H1 (cell line): ENCODE data around the gene SNRNP40. TPM values are rescaled to one million over a fixed set of nuclear protein-coding genes. Genes with fewer than 3 reads are reported as not detected.

ENCODE experiments used
- CTCF ChIA-PET: fragments of 300-600 bp; sonication (Branson Sonifier 250); formaldehyde crosslinking; loops from one replicate; lab custom pipeline; 2021; ENCODE audit not compliant: partially characterized antibody; lab: Charles Lee
- POLR2A ChIA-PET: fragments of 300-600 bp; sonication (Branson Sonifier 250); formaldehyde crosslinking; loops from one replicate; lab custom pipeline; 2021; ENCODE audit warnings: inconsistent platforms; ENCODE audit not compliant: partially characterized antibody; lab: Charles Lee
- DNase-seq, 2 experiments: peaks; one replicate each; pipeline versions ENCODE4 v3.0.0 to v3.0.0-alpha.2; 2010 to 2022; ENCODE audit warnings: low spot score in 2 of 2, low read depth in 1 of 2, mixed read lengths in 1 of 2
- FAIRE-seq: peaks from 2 replicates; lab custom pipeline; 2011; peaks lifted over from hg19 to GRCh38; lab: Jason Lieb, UNC
- H2AFZ ChIP-seq: 2 replicates; pipeline ENCODE4 v1.8.1; 2012; ENCODE audit warnings: low read length, inconsistent platforms
- H2AK5ac ChIP-seq: 2 replicates; pipeline ENCODE4 v1.6.1; 2013; ENCODE audit warnings: low read depth, low read length
- H2BK120ac ChIP-seq: replicated peaks from 2 replicates; pipeline ENCODE3; 2013; ENCODE audit warnings: low read depth, low read length, inconsistent platforms
- H2BK12ac ChIP-seq: 2 replicates; pipeline ENCODE4 v1.6.1; 2013; ENCODE audit warnings: low read depth, low read length
- H2BK15ac ChIP-seq: 2 replicates; pipeline ENCODE4 v1.6.1; 2013; ENCODE audit warnings: low read length
- H2BK20ac ChIP-seq: 2 replicates; pipeline ENCODE4 v1.6.1; 2013; ENCODE audit warnings: low read length
- H2BK5ac ChIP-seq: 2 replicates; pipeline ENCODE4 v1.6.1; 2013; ENCODE audit warnings: low read depth, low read length
- H3K14ac ChIP-seq: 2 replicates; pipeline ENCODE4 v1.6.1; 2013; ENCODE audit warnings: inconsistent platforms; ENCODE audit not compliant: insufficient read length
- H3K18ac ChIP-seq: 2 replicates; pipeline ENCODE4 v1.6.1; 2013; ENCODE audit warnings: low read length; ENCODE audit errors: extremely low read depth
- H3K23ac ChIP-seq: 2 replicates; pipeline ENCODE4 v1.6.1; 2013; ENCODE audit warnings: inconsistent platforms; ENCODE audit not compliant: insufficient read length
- H3K23me2 ChIP-seq: 2 replicates; pipeline ENCODE4 v1.6.1; 2013; ENCODE audit warnings: low read depth, low read length
- H3K27ac ChIP-seq: 2 replicates; pipeline ENCODE4 v1.6.1; 2011; ENCODE audit warnings: low read depth, low read length, inconsistent platforms
- H3K27me3 ChIP-seq, 4 experiments: replicated peaks in 1 of 4; 1 replicate in 1 of 4; 2 replicates in 3 of 4; pipeline versions ENCODE4 v1.6.1 to v1.8.1; 2011 to 2013; ENCODE audit warnings: low read length in 3 of 4, mild to moderate bottlenecking in 3 of 4, inconsistent platforms in 2 of 4, mixed read lengths in 2 of 4, moderate library complexity in 1 of 4; ENCODE audit not compliant: control insufficient read depth in 3 of 4, insufficient read depth in 3 of 4; ENCODE audit errors: extremely low read depth in 1 of 4
- H3K36me3 ChIP-seq, 4 experiments: 2 replicates each; pipeline versions ENCODE4 v1.6.1 to v1.8.1; 2011 to 2013; ENCODE audit warnings: mild to moderate bottlenecking in 4 of 4, low read length in 3 of 4, moderate library complexity in 2 of 4, control low read depth in 1 of 4, inconsistent platforms in 1 of 4; ENCODE audit not compliant: insufficient read depth in 4 of 4, control insufficient read depth in 2 of 4
- H3K4ac ChIP-seq: replicated peaks from 2 replicates; pipeline ENCODE3; 2013; ENCODE audit warnings: low read length, low read depth, mixed read lengths, inconsistent platforms; ENCODE audit not compliant: insufficient read length
- H3K4me1 ChIP-seq, 4 experiments: replicated peaks in 1 of 4; 1 replicate in 1 of 4; 2 replicates in 3 of 4; pipeline versions ENCODE4 v1.6.1 to v1.8.1; 2011 to 2013; ENCODE audit warnings: low read length in 3 of 4, inconsistent platforms in 2 of 4, mixed read lengths in 1 of 4; ENCODE audit not compliant: insufficient read depth in 4 of 4, control insufficient read depth in 3 of 4
- H3K4me2 ChIP-seq, 2 experiments: 2 replicates each; pipeline versions ENCODE4 v1.6.1 to v1.8.1; 2011 to 2013; ENCODE audit warnings: low read depth in 2 of 2, low read length in 2 of 2, control low read depth in 1 of 2, inconsistent platforms in 1 of 2, mild to moderate bottlenecking in 1 of 2; ENCODE audit not compliant: insufficient read depth in 1 of 2
- H3K4me3 ChIP-seq, 4 experiments: fragments of 200-600, 300-600 bp in 1 of 4; sonication (generic), shearing (Covaris generic), sonication (Bioruptor Twin) in 1 of 4; 2 replicates each; pipeline versions ENCODE4 v1.5.1 to v1.8.1; 2011 to 2016; ENCODE audit warnings: low read length in 4 of 4, low read depth in 3 of 4, control low read depth in 2 of 4, inconsistent platforms in 2 of 4, mild to moderate bottlenecking in 2 of 4, mixed read lengths in 1 of 4, moderate library complexity in 1 of 4; ENCODE audit not compliant: insufficient read depth in 2 of 4; ENCODE audit errors: extremely low read depth in 1 of 4
- H3K56ac ChIP-seq: replicated peaks from 2 replicates; pipeline ENCODE3; 2013; ENCODE audit warnings: low read depth, mild to moderate bottlenecking, mixed read lengths, low read length, inconsistent platforms; ENCODE audit not compliant: insufficient read length
- H3K79me1 ChIP-seq: 2 replicates; pipeline ENCODE4 v1.6.1; 2013; ENCODE audit warnings: low read depth, low read length, control low read depth
- H3K79me2 ChIP-seq, 2 experiments: 2 replicates each; pipeline versions ENCODE4 v1.6.1 to v1.8.1; 2012 to 2013; ENCODE audit warnings: low read length in 2 of 2, mild to moderate bottlenecking in 2 of 2, inconsistent platforms in 1 of 2; ENCODE audit not compliant: insufficient read depth in 2 of 2, control insufficient read depth in 1 of 2
- H3K9ac ChIP-seq, 4 experiments: replicated peaks in 1 of 4; 1 replicate in 1 of 4; 2 replicates in 3 of 4; pipeline versions ENCODE4 v1.6.1 to v1.8.1; 2011 to 2013; ENCODE audit warnings: low read depth in 3 of 4, low read length in 3 of 4, control low read depth in 2 of 4, mild to moderate bottlenecking in 2 of 4, moderate library complexity in 2 of 4, inconsistent platforms in 1 of 4; ENCODE audit errors: extremely low read depth in 1 of 4
- H3K9me3 ChIP-seq, 2 experiments: 2 replicates each; pipeline versions ENCODE4 v1.6.1 to v1.8.1; 2012 to 2013; ENCODE audit warnings: mild to moderate bottlenecking in 2 of 2, moderate library complexity in 2 of 2, control low read depth in 1 of 2, inconsistent platforms in 1 of 2, low read depth in 1 of 2, low read length in 1 of 2, mixed read lengths in 1 of 2; ENCODE audit not compliant: insufficient read depth in 2 of 2
- H4K20me1 ChIP-seq, 2 experiments: replicated peaks in 1 of 2; 2 replicates each; pipeline versions ENCODE3 to v1.8.1; 2011 to 2013; ENCODE audit warnings: inconsistent platforms in 2 of 2, low read length in 2 of 2, mild to moderate bottlenecking in 1 of 2; ENCODE audit not compliant: insufficient read depth in 2 of 2, control insufficient read depth in 1 of 2
- H4K5ac ChIP-seq: 2 replicates; pipeline ENCODE4 v1.6.1; 2013; ENCODE audit warnings: low read length, low read depth, mixed read lengths, inconsistent platforms; ENCODE audit not compliant: insufficient read length
- H4K8ac ChIP-seq: 2 replicates; pipeline ENCODE4 v1.8.0; 2013; ENCODE audit warnings: mild to moderate bottlenecking, moderate library complexity, low read length, inconsistent platforms; ENCODE audit not compliant: insufficient read depth; ENCODE audit errors: extremely low read depth
- H4K91ac ChIP-seq: replicated peaks from 2 replicates; pipeline ENCODE3; 2013; ENCODE audit warnings: low read length, mixed read lengths, inconsistent platforms; ENCODE audit not compliant: insufficient read length
- BCL11A ChIP-seq, 2 experiments: IDR thresholded peaks; one replicate each; pipeline ENCODE4 v1.6.1; 2011; ENCODE audit warnings: low read depth in 2 of 2, low read length in 2 of 2, mild to moderate bottlenecking in 2 of 2
- BRCA1 ChIP-seq: IDR thresholded peaks from 2 replicates; pipeline ENCODE4 v1.6.1; 2012; ENCODE audit warnings: low read depth, low read length, improper control_type of control experiment
- CEBPB ChIP-seq: IDR thresholded peaks from 2 replicates; pipeline ENCODE4 v1.6.1; 2012; ENCODE audit warnings: low read depth, low read length
- FOSL1 ChIP-seq: IDR thresholded peaks from 2 replicates; pipeline ENCODE4 v1.6.1; 2011; ENCODE audit warnings: mild to moderate bottlenecking, low read depth, low read length, moderate library complexity; ENCODE audit not compliant: insufficient read depth
- GTF2F1 ChIP-seq: IDR thresholded peaks from 2 replicates; pipeline ENCODE4 v1.6.1; 2012; ENCODE audit warnings: low read depth, low read length, improper control_type of control experiment, borderline replicate concordance
- HDAC2 ChIP-seq, 2 experiments: fragments of 300-600 bp in 1 of 2; sonication (generic) in 1 of 2; IDR thresholded peaks; 2 replicates each; pipeline ENCODE4 v1.6.1; 2011 to 2012; ENCODE audit warnings: low read depth in 2 of 2, low read length in 2 of 2, mild to moderate bottlenecking in 2 of 2, moderate library complexity in 2 of 2, borderline replicate concordance in 1 of 2, inconsistent platforms in 1 of 2
- TCF12 ChIP-seq: IDR thresholded peaks from 2 replicates; pipeline ENCODE4 v1.6.1; 2011; ENCODE audit warnings: low read depth, mild to moderate bottlenecking, low read length
- WGBS, 2 experiments: shearing (Covaris generic) in 1 of 2; methylation state at CpG; one replicate each; pipeline versions ENCODE4 v1.1.6 to v1.1.7; 2013 to 2015; ENCODE audit warnings: low lambda C conversion rate in 2 of 2, mixed read lengths in 2 of 2, inconsistent platforms in 1 of 2, low coverage in 1 of 2, missing lambda C conversion rate in 1 of 2; ENCODE audit not compliant: insufficient replicate concordance in 2 of 2, insufficient coverage in 1 of 2, insufficient read length in 1 of 2; ENCODE audit errors: extremely low coverage in 1 of 2, missing lambda C conversion rate in 1 of 2; 5-methylcytosine and 5-hydroxymethylcytosine counted together
- polyA plus RNA-seq, 7 experiments: library from polyadenylated mRNA; depleted of rRNA in 3 of 7; stranded (reverse) in 5 of 7; unstranded in 2 of 7; fragments of >200 nt in 5 of 7; fragments of 200-250 nt in 2 of 7; gene quantifications; 1 replicate in 5 of 7; 2 replicates in 1 of 7; 4 replicates in 1 of 7; pipeline versions ENCODE4 v1.2.1 to v1.2.3, GENCODE V29; 2011 to 2013; ENCODE audit warnings: missing spikeins in 2 of 7, mixed read lengths in 2 of 7
- total RNA-seq: library from RNA; stranded (reverse); fragmentation: NEBNext Ultra II Directional; extraction: Animal tissue kit (Norgen Biotek cat#: 25700); gene quantifications from 2 replicates; pipeline ENCODE4 v1.2.1, GENCODE V29; 2021
- TF ChIP-seq, protein P1 (sequence below), 3 experiments: IDR thresholded peaks; 1 replicate in 2 of 3; 2 replicates in 1 of 3; pipeline versions ENCODE4 v1.5.1 to v1.6.1; 2011; ENCODE audit warnings: low read length in 3 of 3, mild to moderate bottlenecking in 3 of 3, inconsistent platforms in 2 of 3, low read depth in 1 of 3, moderate library complexity in 1 of 3; ENCODE audit not compliant: insufficient read depth in 1 of 3; ENCODE audit errors: control extremely low read depth in 1 of 3

The SNRNP40 gene
- total and polyA plus RNA-seq, 2 of the 8 experiments (the other 6 are each of a cell fraction or from before 2014, with no cell fraction given), result 97.4 to 113 TPM

DNA sequence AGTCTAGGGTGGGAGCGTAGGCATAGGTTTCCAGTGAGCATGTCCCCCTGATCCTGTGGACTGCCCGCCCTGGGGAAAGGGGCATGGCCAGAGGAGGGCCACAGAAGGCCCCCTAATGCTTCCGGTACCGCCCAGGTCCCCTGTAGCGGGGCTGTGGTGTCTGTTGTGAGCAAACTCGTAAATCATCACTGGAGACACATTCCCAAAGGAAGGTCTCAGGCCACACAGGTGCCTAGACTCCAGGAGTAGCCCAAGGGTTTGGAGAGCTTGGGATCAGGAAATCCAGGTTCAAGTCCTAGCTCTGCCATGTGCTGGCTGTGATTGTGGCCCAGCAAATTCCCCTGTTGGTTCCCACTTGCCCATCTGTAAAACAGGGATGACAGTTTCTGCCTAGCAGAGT is 77.1 kb downstream of the SNRNP40 start:
- ChIA-PET POLR2A (interaction anchor here (0.9 kb wide), 1 partner anchor 59 kb away, joined by 3 read pairs; no protein-coding TSS in a partner anchor), CTCF (interaction anchor here (1.2 to 4.0 kb wide), 4 partner anchors 11 to 36 kb away, joined by 3 to 14 read pairs (median 6); no protein-coding TSS in a partner anchor)
- WGBS, 2 experiments, result 86% methylated on average over 6 of the region's 6 CpGs; no CpG with 5 or more reads in 1 of the 2 experiments
- no peak for DNase-seq
- peaks cover 8% of the 10 kb centered on the region; the same call in 1 of the 2 replicates for H3K79me1 ChIP-seq
- H3K4me3 ChIP-seq, result no peak overlapping the region
- no peak overlapping the region for H3K14ac ChIP-seq
- no peak overlapping the region for H4K8ac ChIP-seq
- H2BK12ac ChIP-seq, result no peak overlapping the region; the same call in 1 of the 2 replicates
- no peak for FAIRE-seq
- H2BK120ac ChIP-seq, result no peak overlapping the region
- peaks cover 3 to 8% of the 10 kb centered on the region in 2 experiments for H4K20me1 ChIP-seq
- no peaks in the 10 kb centered on the region for H3K36me3 ChIP-seq
- no peak overlapping the region for H3K4me2 ChIP-seq
- no peak overlapping the region for H3K23ac ChIP-seq
- no peaks in the 10 kb centered on the region for H3K9me3 ChIP-seq
- H3K27ac ChIP-seq, result no peak overlapping the region
- H2AK5ac ChIP-seq, result no peak overlapping the region
- no peak overlapping the region for H4K5ac ChIP-seq
- H4K91ac ChIP-seq, result no peak overlapping the region
- no peak overlapping the region for H2BK20ac ChIP-seq
- H3K9ac ChIP-seq, result no peak overlapping the region
- no peak overlapping the region for H3K56ac ChIP-seq
- no peaks in the 10 kb centered on the region for H3K23me2 ChIP-seq
- no peak overlapping the region for H2BK15ac ChIP-seq
- no peak overlapping the region for H3K18ac ChIP-seq
- no peak overlapping the region for H2BK5ac ChIP-seq
- 0 out of 4 replicates have a peak, but pooled peaks cover 0 to 3% of the 10 kb centered on the region in 2 experiments for H3K79me2 ChIP-seq
- peaks cover 0 to 9% (median 4%) of the 10 kb centered on the region in 4 experiments; a peak in 6 of 7 replicates for H3K4me1 ChIP-seq
- no peaks in the 10 kb centered on the region for H3K27me3 ChIP-seq
- H3K4ac ChIP-seq, result no peak overlapping the region
- no peak overlapping the region for H2AFZ ChIP-seq
- TF ChIP-seq HDAC2 (IDR thresholded peaks at IDR 0.05; ENCODE audit: borderline replicate concordance in 1 of 2, low read depth in 2 of 2, low read length in 2 of 2), result no peak
- no peak for TF ChIP-seq GTF2F1
- TF ChIP-seq BCL11A (IDR thresholded peaks at IDR 0.05; ENCODE audit: low read depth in 2 of 2, low read length in 2 of 2), result no peak
- TF ChIP-seq, protein P1, sequence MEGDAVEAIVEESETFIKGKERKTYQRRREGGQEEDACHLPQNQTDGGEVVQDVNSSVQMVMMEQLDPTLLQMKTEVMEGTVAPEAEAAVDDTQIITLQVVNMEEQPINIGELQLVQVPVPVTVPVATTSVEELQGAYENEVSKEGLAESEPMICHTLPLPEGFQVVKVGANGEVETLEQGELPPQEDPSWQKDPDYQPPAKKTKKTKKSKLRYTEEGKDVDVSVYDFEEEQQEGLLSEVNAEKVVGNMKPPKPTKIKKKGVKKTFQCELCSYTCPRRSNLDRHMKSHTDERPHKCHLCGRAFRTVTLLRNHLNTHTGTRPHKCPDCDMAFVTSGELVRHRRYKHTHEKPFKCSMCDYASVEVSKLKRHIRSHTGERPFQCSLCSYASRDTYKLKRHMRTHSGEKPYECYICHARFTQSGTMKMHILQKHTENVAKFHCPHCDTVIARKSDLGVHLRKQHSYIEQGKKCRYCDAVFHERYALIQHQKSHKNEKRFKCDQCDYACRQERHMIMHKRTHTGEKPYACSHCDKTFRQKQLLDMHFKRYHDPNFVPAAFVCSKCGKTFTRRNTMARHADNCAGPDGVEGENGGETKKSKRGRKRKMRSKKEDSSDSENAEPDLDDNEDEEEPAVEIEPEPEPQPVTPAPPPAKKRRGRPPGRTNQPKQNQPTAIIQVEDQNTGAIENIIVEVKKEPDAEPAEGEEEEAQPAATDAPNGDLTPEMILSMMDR (IDR thresholded peaks at IDR 0.05; ENCODE audit: control extremely low read depth in 1 of 3, insufficient read depth in 1 of 3, low read depth in 1 of 3, low read length in 3 of 3), result no peak
- TF ChIP-seq CEBPB, result no peak
- no peak for TF ChIP-seq TCF12
- no peak for TF ChIP-seq FOSL1
- TF ChIP-seq BRCA1, result no peak
